GM19463 (cell line): Measurements from ENCODE around the gene B4GALT3.
A peak's percentile ranks its signal among the peaks of the same experiment; 100 is the strongest.

Source experiments
- ATAC-seq: cut with Tn5 transposase; IDR thresholded peaks from one replicate; pipeline ENCODE4 v1.9.1; 2021; ENCODE audit warnings: mild to moderate bottlenecking, moderate library complexity; ENCODE audit not compliant: unreplicated experiment

The B4GALT3 gene

DNA sequence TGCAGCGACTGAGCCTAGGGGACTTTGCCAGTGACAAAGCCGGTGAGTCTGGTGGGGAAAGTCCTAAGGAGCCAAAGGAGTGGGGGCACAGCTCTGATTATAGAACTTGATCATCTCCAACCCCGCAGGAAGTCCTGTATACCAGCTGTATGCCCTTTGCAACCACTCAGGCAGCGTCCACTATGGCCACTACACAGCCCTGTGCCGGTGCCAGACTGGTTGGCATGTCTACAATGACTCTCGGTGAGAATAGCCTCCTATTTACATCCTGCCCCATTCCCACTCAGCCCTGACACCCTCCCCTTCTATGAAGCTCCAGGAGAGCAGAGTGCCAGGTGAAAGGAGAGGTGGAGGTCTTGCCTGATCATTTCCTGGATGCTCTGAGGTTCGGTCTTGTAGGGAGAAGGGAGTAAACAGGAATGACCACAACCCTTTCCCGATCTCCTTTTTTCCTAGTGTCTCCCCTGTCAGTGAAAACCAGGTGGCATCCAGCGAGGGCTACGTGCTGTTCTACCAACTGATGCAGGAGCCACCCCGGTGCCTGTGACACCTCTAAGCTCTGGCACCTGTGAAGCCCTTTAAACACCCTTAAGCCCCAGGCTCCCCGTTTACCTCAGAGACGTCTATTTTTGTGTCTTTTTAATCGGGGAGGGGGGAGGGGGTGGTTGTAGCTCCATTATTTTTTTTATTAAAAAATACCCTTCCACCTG is 12.3 kb downstream of the B4GALT3 start:
- ATAC-seq, result no peak

DNA sequence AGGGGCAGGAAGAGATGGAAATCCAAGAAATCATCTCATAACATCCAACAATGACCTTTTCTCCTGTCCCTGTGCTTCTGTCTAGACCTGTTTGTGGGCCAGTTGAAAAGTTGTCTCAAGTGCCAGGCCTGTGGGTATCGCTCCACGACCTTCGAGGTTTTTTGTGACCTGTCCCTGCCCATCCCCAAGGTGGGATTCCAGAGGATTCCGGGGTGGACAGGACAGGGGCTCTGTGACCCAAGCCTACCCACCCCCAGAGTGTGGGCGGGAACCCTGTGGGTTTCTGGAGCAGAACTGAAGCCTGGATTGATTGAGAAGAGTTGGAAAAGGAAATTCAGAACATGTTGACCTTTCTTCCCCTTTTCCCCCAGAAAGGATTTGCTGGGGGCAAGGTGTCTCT is 13.5 kb downstream of the B4GALT3 start:
- no peak for ATAC-seq

DNA sequence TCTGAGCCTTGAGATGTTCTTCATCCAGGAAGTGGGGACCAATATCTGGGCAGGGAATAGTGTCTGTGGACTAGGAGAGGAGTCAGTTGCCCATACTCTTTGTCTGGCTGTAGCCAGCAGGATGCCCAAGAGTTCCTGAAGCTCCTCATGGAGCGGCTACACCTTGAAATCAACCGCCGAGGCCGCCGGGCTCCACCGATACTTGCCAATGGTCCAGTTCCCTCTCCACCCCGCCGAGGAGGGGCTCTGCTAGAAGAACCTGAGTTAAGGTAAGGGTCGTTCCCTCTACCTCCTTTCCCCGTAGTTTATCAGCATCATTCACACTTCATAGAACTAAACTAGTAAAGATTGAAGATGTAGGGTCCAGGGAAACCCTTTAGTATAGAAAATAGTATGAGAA is 14.5 kb downstream of the B4GALT3 start:
- no peak for ATAC-seq

DNA sequence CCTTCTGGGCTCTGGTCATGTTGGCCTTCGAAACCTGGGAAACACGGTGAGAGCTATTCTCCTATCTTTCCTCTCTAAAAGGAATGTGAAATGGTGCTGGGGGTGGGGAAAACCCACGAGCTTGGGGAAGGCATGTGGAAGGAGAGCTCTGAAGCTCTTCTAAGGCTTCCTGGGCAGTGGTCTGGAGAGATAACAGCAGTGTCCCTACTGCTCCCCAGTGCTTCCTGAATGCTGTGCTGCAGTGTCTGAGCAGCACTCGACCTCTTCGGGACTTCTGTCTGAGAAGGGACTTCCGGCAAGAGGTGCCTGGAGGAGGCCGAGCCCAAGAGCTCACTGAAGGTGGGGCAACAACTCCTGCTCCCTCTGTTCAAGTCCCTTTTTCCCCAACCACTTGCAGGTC is 15.3 kb downstream of the B4GALT3 start:
- no peak for ATAC-seq

DNA sequence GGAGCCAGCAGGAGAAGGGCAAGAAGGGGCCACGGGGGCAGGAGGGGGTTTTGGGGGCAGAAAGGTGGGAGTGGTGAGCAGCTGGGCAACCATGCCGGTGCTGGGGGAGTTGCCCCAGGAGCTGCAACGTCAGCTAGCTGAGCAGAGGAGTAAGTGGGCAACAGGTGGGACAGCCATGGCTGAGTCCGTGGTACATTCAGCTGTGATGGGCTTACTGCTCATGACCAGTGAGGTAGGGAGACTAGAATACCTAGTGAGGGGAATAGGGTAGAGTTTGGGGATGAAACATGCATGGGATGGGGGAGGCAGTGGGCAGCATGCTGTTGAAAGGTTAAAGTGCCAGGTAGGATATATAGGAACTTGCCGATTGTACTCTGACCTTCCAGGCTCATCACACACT is 15.7 kb downstream of the B4GALT3 start:
- ATAC-seq, result no peak

DNA sequence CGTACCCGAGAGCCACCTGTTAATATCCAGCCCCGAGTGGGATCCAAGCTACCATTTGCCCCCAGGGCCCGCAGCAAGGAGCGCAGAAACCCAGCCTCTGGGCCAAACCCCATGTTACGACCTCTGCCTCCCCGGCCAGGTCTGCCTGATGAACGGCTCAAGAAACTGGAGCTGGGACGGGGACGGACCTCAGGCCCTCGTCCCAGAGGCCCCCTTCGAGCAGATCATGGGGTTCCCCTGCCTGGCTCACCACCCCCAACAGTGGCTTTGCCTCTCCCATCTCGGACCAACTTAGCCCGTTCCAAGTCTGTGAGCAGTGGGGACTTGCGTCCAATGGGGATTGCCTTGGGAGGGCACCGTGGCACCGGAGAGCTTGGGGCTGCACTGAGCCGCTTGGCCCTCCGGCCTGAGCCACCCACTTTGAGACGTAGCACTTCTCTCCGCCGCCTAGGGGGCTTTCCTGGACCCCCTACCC is 16.6 kb downstream of the B4GALT3 start:
- no peak for ATAC-seq

DNA sequence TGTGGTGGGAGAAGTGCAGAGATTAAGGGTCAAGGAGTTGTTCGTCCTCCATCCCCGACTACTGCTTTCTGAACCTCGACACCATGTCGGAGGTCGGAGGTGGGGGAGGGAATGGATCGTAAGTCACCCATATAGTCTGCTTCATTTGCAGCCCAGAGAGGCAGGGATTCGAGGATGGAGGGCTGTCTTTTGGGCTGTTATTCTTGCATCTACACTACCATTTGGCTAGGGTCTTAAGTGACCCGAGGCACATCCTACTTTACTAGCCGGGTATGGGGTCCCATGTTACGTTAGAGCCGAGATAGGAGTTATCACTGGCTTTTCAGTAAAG is 17.4 kb downstream of the B4GALT3 start:
- no peak for ATAC-seq

DNA sequence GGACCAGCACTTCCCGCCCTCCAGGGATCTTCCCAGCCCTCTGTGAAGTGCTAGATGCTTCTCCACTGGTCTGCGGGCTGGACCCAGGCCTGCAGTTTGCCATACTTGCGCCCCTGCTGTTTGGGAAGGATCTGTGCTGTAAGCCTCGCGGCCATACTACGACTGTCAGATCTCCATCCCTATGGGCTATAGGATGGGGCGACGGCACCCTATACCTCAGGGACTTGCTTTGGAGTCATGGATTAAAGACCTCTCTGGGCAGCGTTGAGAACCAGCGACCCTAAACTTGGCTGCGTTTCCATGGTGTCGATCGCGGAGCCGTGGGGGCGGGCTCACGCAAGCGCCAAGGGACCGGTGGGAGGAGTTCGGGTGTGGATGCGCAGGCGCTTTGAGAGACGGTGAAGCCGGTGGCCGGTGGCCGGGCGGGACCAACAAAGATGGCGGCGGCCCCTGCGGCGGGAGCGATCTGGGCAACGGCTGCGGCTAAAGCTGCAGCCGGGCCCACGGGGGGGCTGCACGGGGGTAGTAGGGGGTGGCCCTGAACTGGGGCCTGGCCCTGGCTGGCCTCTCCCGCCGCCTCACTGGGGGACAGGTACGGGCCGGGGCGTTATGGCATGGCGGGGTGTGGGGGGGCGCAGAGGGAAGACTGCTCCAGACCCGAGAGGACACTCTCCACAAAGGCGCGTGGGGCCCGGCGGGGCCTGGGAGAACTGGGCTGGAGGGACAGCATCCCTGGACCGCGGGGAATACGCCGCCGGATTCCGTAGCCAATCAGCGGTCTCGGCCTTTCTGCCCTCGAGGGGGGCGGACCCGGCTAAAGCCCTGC is 18.0 kb downstream of the B4GALT3 start, which contains the start of gene USP21:
USP21 (plus strand) TSS at position 414 of the 826 bp plus-strand sequence. CDS start 1,141 bp downstream, outside the sequence.
- ATAC-seq, result peak; percentile 91

DNA sequence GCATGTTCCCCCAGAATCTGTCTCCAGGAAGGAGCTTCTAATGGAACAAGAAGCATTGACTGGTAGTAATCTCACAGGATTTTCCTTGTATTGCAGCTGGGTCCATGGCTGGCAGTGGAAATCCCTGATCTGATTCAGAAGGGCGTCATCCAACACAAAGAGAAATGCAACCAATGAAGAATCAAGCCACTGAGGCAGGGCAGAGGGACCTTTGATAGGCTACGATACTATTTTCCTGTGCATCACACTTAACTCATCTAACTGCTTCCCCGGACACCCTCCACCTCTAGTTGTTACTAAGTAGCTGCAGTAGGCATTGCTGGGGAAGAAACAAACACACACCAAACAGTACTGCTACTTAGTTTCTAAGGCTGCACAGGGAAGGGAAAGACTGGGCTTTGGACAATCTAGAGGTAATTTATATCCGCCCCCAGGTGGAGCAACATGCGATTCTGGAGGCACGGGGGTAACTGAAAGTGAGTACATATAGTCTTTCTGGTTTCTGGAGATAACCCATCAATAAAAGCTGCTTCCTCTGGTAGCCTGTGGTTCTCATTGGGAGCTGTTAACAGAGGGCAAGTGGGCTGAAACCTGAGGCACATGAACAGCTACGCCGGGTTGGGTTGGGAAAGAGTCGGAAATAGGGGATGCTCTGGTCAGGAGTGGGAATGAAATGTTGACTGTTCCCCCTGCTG is 18.8 kb downstream of the B4GALT3 start:
- no peak for ATAC-seq

DNA sequence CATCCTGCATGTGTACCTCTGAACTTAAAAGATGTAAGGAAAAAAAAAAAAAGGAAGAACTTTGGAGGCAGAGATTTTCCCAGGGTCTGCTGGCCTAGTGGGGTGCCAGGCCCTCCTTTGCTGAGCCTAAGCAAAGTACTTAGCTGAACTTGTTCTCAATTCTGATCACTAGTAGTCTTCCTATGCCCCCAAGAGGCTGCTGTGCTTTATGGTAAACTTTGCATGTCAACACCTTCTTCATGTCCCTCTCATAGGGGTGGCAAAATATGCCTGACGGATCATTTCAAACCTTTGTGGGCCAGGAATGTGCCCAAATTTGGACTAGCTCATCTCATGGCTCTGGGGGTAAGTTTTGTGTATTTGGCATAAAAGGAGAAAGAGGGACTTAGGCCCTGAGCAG is 19.4 kb downstream of the B4GALT3 start:
- no peak for ATAC-seq

DNA sequence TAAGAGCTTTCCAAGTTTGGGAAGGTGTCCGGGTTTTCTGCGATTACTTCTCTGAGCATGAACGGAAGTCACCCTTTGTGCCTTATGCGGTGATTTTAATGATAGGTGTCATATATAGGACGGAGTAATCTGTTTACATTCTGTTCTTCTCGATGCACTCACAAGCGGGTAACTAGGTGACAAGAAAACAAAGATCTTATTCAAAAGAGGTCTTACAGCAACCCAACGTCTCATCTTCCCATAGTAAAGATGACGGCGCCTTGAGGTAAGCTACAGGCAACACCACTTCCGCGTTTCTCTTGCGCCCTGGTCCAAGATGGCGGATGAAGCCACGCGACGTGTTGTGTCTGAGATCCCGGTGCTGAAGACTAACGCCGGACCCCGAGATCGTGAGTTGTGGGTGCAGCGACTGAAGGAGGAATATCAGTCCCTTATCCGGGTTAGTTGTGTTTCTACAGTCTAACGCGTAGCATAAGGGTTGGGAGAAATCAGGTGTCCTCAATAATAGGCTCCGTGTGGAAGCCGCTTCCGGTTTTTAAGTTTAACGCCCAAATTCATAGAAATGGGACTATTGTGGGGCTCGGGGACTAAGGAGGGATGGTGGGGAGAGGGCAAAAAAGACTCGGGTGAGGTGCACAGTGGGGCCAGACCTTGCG is 23.5 kb downstream of the B4GALT3 start, which contains the start of gene UFC1:
UFC1 (plus strand) TSS at position 297 of the 656 bp plus-strand sequence; CDS start at position 317, 20 bp downstream.
- ATAC-seq, result peak; percentile 95

DNA sequence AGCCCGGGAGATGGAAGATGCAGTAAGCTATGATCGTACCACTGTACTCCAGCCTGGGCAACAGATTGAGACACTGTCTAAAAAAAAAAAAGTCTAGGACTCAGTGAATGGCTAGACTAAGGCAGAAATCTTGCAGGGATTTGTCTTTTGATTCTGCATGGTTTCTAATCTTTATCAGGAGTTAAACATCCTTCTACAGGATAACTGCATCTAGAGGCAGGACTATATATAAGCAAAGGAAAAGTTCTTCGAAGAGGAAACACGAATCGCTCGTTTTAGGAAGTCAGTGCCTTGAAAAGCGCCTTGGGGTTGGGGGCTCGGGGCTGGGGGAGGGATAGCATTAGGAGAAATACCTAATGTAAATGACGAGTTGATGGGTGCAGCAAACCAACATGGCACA is 24.1 kb downstream of the B4GALT3 start:
- no peak for ATAC-seq

DNA sequence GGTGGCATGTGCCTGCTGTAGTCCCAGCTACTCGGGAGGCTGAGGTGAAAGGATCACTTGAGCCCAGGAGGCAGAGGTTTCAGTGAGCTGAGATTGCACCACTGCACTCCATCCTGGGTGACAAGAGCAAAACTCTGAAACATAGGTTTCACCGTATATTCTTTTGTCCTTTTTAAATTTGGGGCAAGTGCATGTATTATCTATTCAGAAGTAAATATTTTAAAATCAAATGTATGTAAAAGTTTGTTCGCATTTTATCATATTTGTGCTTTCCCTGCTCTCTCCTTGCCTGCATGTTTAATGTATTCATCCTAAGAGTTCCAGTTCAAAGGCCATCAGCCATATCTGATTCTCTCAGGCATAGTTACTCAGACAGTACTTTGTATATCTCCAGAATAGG is 31.5 kb downstream of the B4GALT3 start:
- ATAC-seq, result no peak

DNA sequence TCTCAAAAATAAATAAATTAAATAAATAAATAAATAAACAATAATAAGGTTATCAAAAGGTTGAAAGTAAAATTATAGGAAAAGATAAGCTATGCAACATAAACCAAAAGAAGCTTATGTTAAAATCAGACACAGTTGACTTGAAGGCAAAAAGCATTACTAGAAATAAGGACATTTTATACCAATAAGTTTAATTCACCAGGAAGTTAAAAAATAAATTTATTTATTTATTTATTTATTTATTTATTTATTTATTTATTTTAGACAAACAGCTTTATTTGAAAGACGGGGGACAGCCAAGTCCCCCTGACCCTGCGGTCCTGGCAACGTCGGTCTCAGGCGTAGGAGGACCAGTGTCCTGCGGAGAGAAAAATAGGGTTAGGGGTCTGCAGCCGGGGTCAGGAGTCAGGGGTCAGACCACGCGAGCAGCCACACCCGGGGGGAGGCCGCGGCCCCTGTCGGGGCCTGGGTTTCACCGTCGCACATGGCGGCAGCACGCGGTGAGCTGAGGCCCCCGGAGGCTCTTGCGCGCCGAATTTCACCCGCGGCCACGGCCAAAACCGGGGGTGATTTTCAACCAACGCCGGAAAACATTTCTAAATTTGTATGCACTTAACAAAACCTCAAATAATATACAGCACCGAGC is 36.4 kb downstream of the B4GALT3 start:
- ATAC-seq, result no peak

DNA sequence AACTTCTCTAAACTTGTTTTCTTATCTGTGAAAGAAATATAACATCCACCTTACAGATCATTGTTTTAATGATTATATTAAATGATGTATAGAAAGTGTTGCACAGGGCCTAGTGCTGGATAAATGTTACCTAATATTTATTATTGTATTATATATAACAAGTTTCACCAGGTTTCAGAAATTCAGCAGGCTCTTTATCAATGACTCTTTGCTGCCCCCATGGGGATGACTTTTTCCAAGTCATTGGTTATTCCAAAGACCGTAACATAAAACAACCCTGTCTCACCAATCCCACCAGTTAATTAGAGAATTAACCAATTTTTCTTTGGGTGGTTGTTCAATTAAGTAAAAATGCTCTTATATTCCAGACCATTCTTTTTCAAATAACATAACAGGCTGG is 37.5 kb downstream of the B4GALT3 start:
- no peak for ATAC-seq

DNA sequence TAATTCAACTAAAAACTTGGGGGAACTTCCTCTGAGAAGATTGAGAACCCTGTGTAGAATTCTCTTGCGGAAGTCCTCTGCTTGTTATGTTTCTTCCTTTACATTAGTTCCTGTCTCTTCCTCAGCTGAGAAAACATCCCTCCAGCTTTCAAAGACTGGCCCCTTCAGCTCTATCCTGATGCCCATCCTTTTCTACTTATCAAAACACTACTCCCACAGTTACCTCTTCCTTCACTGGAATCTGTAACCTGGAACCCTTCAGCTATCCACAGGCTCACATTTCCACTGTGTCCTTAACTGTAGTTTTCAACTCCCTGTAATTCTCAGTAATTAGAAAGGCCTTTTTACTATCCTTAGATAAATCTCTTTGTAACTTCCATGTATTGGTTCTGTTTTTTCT is 38.9 kb downstream of the B4GALT3 start:
- no peak for ATAC-seq

DNA sequence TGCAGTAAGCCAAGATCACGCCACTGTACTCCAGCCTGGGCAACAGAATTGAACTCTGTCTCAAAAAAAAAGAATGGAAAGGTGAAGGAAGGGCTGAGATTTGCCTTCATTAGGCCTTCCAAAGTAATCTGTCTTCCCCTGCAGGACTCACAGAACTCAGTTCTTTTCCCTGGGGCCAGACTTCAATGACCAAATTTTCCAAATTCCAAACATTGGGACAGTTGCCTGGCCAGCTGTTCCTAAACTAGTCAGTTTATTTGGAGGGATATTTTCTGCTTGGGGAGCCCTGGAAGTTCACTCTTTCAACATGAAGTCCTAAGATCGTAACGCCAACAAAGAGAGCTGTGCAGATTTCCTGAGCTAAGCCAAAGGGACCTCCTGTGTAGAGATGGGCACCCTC is 39.4 kb downstream of the B4GALT3 start:
- no peak for ATAC-seq

DNA sequence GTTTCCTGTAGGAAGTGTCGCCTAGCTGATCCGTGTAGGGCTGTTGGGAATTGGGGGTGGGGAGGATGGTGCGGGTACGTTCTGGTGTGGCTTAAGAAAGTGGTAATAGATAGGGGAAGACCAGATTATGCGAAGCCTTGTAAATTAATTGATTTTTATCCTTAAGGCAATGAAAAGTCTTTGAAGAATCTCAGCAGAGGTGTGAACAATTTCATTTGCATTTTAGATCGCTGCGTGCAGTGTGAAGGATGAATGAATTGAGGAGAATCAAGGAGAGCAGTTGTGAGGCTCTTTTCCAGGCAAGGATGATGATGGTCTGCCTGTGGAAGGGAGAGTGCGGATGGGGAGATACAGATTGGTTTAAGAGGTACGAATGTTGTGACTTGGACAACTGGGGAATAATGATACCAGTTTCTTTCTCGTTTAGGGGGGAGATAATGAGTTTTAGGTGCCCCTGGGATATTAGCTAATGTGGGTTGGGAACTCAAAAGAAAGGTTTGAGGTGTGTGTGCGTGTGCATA is 44.0 kb downstream of the B4GALT3 start:
- ATAC-seq, result no peak

DNA sequence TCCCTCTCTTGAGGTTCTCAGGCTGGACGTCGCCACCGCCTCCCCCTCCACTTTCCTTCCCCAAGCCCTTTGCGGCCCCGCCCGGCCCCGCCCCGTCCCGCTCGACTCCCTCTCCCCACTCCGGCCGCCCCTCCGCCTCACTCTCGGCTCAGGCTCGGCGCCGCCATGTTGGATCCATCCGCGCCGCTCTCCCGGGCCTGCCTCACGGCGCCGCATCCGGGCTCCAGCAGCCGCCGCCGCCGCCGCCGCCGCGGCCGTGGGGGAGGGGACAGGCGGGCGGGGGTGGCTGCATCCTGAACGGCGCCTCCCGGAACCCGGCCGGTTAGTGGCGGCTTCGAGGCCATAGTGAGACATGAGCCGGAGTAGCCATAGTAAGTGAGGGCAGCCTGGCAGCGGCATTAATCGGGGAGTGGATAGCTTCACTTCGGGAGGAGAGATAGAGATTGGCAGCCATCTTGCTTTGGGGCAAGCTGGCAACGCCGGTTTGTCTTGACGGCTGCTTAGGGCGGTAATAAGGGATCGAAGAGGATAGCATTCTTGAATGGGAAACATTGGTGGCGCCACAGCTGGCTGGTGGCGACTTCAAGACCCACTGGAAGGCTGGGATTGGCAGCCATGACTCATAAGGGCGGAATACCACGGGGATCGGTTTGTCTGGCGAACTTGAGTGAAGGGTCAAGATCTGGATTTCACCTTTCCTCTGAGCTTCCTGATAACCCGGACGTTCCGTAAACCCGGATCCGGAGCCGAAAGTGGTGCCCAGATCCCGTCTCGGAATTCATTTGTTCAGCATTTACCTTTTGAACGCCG is 44.7 kb downstream of the B4GALT3 start, which contains the start of gene DEDD:
DEDD (minus strand) TSS at position 258 of the 810 bp plus-strand sequence. CDS start 8,205 bp downstream, outside the sequence.
- peak; percentile 94 for ATAC-seq
